Activated naive CD8-positive, alpha-beta T cell treated with anti-CD3 and anti-CD28 coated beads, Interleukin-2, amount 50 U/mL, for 24 hours (primary cell): ENCODE measurements around the gene GLIS1.

Experiments
- ATAC-seq: fragments of 150-1000 bp; cut with Tn5 transposase; one replicate; pipeline ENCODE4 v1.10.0; 2021
- DNase-seq: peaks from one replicate; pipeline ENCODE4 v3.0.0; 2021
- H3K27ac Mint-ChIP-seq: one replicate; pipeline ENCODE4 v1.8.0; 2021; ENCODE audit warnings: mild to moderate bottlenecking, mixed read lengths
- H3K27me3 Mint-ChIP-seq: one replicate; pipeline ENCODE4 v1.8.0; 2021; ENCODE audit warnings: mixed read lengths
- H3K36me3 Mint-ChIP-seq: one replicate; pipeline ENCODE4 v1.8.0; 2021; ENCODE audit warnings: low read depth, mixed read lengths
- H3K4me1 Mint-ChIP-seq: one replicate; pipeline ENCODE4 v1.8.0; 2021; ENCODE audit warnings: mixed read lengths
- H3K4me3 Mint-ChIP-seq: one replicate; pipeline ENCODE4 v1.8.0; 2021; ENCODE audit warnings: mild to moderate bottlenecking, moderate library complexity, mixed read lengths
- H3K9me3 Mint-ChIP-seq: one replicate; pipeline ENCODE4 v1.8.0; 2021; ENCODE audit warnings: mixed read lengths

GLIS1 gene

GRCh38 chr1:53484705-53485477 lies 254.1 kb downstream of the GLIS1 start:
- DNase-seq: no peak
- Mint-ChIP-seq H3K4me1 (no peaks in the 10 kb centered on the region), H3K27me3 (peaks cover 17% of the 10 kb centered on the region), H3K9me3 (no peaks in the 10 kb centered on the region), H3K27ac (no peak overlapping the region), H3K36me3 (no peaks in the 10 kb centered on the region), H3K4me3 (no peak overlapping the region)
- no peak for ATAC-seq

- Mint-ChIP-seq H3K36me3 (no peaks in the 10 kb centered on the region), H3K4me1 (no peaks in the 10 kb centered on the region), H3K4me3 (no peak overlapping the region), H3K9me3 (no peaks in the 10 kb centered on the region), H3K27me3 (peaks cover 15% of the 10 kb centered on the region), H3K27ac (no peak overlapping the region)
- DNase-seq (no peak), ATAC-seq (no peak)
Measured at GRCh38 chr1:53483656-53484055, 255.3 kb downstream of the GLIS1 start.

GRCh38 chr1:53483170-53483569 lies 255.8 kb downstream of the GLIS1 start:
- Mint-ChIP-seq H3K27ac (no peak overlapping the region), H3K4me1 (no peaks in the 10 kb centered on the region), H3K4me3 (no peak overlapping the region), H3K36me3 (no peaks in the 10 kb centered on the region), H3K27me3 (peaks cover 15% of the 10 kb centered on the region), H3K9me3 (no peaks in the 10 kb centered on the region)
- DNase-seq (no peak), ATAC-seq (no peak)

- H3K4me1 Mint-ChIP-seq: no peaks in the 10 kb centered on the region
- DNase-seq: no peak
- peaks cover 15% of the 10 kb centered on the region for H3K27me3 Mint-ChIP-seq
- no peak overlapping the region for H3K27ac Mint-ChIP-seq
- no peak overlapping the region for H3K4me3 Mint-ChIP-seq
- H3K36me3 Mint-ChIP-seq: no peaks in the 10 kb centered on the region
- ATAC-seq: no peak
- no peaks in the 10 kb centered on the region for H3K9me3 Mint-ChIP-seq
Measured at GRCh38 chr1:53482441-53483153, 256.4 kb downstream of the GLIS1 start.

DNA sequence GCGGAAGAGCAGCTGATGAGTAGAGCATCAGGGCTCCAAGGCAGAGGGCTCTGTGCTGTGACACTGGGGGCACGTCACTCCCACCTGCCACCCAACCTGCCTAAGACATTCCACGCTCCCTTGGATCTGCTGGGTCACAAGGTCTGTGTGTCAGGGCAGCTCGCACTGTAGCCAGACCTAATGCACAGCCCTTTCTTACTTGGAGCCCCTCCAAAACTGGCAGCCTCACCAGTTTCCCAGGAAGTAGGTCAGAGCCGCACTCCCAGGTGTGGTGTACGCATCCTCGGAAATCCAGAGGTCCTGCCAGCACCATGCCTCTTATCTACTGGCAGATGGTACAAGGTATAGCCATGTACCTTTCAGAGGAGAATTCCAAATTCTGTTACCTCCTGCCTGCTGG lies 257.5 kb downstream of the GLIS1 start:
- H3K27me3 Mint-ChIP-seq: peaks cover 11% of the 10 kb centered on the region
- no peak overlapping the region for H3K4me3 Mint-ChIP-seq
- H3K4me1 Mint-ChIP-seq: no peaks in the 10 kb centered on the region
- no peak for ATAC-seq
- DNase-seq: no peak
- no peaks in the 10 kb centered on the region for H3K36me3 Mint-ChIP-seq
- no peaks in the 10 kb centered on the region for H3K9me3 Mint-ChIP-seq
- H3K27ac Mint-ChIP-seq: no peak overlapping the region

- Mint-ChIP-seq H3K36me3 (no peaks in the 10 kb centered on the region), H3K4me1 (no peaks in the 10 kb centered on the region), H3K27me3 (peaks cover 8% of the 10 kb centered on the region), H3K9me3 (no peaks in the 10 kb centered on the region), H3K27ac (no peak overlapping the region), H3K4me3 (no peak overlapping the region)
- DNase-seq: no peak
- no peak for ATAC-seq
Measured at GRCh38 chr1:53480678-53481077, 258.3 kb downstream of the GLIS1 start.

DNA sequence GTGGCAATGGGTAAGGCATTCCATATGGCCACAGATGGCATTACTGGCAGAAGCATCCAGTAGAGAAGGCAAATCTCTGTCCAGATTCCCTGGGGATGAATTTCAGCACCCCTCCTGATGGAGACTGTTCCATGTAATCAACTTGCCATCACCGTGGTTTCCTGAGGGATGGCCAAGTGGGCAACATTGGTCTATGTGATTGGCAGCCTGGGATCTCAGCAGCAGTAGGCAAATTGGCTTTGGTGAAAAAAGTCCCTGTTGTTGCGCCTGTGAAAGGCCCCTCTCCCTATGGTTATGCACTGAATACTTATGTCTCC lies 260.5 kb downstream of the GLIS1 start:
- H3K27me3 Mint-ChIP-seq: no peaks in the 10 kb centered on the region
- no peaks in the 10 kb centered on the region for H3K9me3 Mint-ChIP-seq
- no peak overlapping the region for H3K4me3 Mint-ChIP-seq
- no peaks in the 10 kb centered on the region for H3K4me1 Mint-ChIP-seq
- H3K36me3 Mint-ChIP-seq: no peaks in the 10 kb centered on the region
- DNase-seq (no peak), ATAC-seq (no peak)
- H3K27ac Mint-ChIP-seq: no peak overlapping the region

DNA sequence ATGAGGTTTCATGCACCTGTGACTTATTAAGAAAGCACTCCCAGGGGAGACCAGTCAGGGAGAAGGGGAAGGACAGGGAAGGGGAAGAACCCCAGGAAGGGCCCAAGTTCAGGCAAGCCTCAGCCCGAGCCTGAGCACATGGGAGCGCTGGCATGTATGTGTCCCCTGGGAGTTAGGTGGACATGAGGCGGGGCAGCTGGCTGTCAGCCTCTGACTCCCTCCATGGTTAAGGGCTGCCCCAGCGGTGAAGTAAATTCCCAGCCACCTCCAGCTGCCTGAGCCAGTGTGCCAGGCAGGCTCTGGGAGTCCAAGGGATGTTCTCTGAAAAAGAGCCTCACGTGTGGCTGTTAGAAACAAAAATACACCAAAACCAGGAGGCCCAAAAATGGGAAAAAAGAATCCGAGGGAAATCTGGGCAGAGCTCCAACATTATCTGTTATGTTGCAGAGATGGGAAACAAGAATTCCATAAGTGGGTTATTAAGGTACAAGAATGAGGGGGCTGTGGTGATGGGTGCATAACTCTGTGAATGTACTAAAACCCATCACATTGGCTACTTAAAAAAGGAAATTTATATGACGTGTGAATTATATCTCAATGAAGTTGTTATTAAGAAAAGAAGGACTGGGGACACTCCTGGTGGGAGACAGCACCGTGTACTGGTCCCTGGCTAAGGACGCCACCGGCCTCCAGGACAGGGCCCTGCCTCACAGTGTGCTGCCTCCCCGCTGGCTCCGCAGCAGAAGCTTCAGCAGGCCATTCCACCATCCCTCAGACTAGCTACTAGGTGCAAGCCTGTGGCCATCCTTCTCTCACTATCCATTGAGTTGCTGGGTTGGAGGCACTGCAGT lies 261.1 kb downstream of the GLIS1 start:
- ATAC-seq: no peak
- no peak for DNase-seq
- Mint-ChIP-seq H3K36me3 (no peaks in the 10 kb centered on the region), H3K27me3 (no peaks in the 10 kb centered on the region), H3K27ac (no peak overlapping the region), H3K9me3 (no peaks in the 10 kb centered on the region), H3K4me3 (no peak overlapping the region), H3K4me1 (no peaks in the 10 kb centered on the region)

- Mint-ChIP-seq H3K4me1 (no peaks in the 10 kb centered on the region), H3K27ac (no peak overlapping the region), H3K4me3 (no peak overlapping the region), H3K36me3 (no peaks in the 10 kb centered on the region), H3K9me3 (no peaks in the 10 kb centered on the region), H3K27me3 (no peaks in the 10 kb centered on the region)
- ATAC-seq (no peak), DNase-seq (no peak)
Measured at GRCh38 chr1:53476579-53476978, 262.4 kb downstream of the GLIS1 start.

GRCh38 chr1:53475664-53476063 lies 263.3 kb downstream of the GLIS1 start:
- DNase-seq: no peak
- H3K36me3 Mint-ChIP-seq: no peaks in the 10 kb centered on the region
- no peak overlapping the region for H3K4me3 Mint-ChIP-seq
- ATAC-seq: no peak
- no peak overlapping the region for H3K27ac Mint-ChIP-seq
- no peaks in the 10 kb centered on the region for H3K9me3 Mint-ChIP-seq
- H3K27me3 Mint-ChIP-seq: no peaks in the 10 kb centered on the region
- H3K4me1 Mint-ChIP-seq: no peaks in the 10 kb centered on the region

DNA sequence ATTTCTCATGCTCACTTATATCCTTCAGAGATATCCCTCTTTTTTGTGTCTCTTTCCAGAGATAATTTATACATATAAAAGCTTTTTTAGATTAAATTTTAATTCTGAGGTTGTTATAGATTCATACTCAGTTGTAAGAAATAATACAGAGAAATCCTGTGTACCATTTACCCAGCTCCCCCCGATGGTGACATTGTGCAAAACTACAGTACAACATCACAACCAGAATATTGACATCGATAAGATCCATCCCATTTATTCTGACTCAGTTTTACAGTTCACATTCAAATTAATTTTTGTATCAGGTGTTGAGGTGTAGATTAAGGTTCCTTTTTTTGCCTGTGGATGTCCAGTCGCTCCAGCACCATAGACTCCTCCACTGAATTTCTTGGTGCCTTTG lies 265.5 kb downstream of the GLIS1 start:
- Mint-ChIP-seq H3K27me3 (no peaks in the 10 kb centered on the region), H3K4me3 (no peak overlapping the region), H3K27ac (no peak overlapping the region), H3K9me3 (no peaks in the 10 kb centered on the region), H3K4me1 (no peaks in the 10 kb centered on the region), H3K36me3 (no peaks in the 10 kb centered on the region)
- ATAC-seq (no peak), DNase-seq (no peak)

DNA sequence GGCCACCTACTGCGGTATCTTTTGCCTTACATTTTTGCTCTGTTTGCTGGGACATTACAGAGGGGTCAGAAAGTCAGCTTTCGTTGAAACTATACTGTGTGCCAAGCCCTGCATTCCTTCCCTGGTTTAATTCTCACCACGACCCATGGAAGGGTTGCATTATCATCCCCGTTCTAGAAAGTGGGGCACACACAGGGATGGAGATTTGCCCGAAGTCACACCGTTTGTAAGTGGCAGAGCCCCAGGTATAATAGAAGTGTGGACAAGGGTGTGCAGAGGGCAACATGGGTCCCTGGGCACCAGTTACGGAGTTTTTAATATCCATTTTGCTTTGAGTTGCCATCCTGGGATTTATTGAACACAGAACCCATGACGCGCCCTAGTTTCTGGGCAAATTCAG lies 268.0 kb downstream of the GLIS1 start:
- no peaks in the 10 kb centered on the region for H3K4me1 Mint-ChIP-seq
- DNase-seq (no peak), ATAC-seq (no peak)
- H3K9me3 Mint-ChIP-seq: no peaks in the 10 kb centered on the region
- H3K27me3 Mint-ChIP-seq: no peaks in the 10 kb centered on the region
- no peak overlapping the region for H3K27ac Mint-ChIP-seq
- H3K4me3 Mint-ChIP-seq: no peak overlapping the region
- no peaks in the 10 kb centered on the region for H3K36me3 Mint-ChIP-seq

- Mint-ChIP-seq H3K27ac (no peak overlapping the region), H3K27me3 (no peaks in the 10 kb centered on the region), H3K9me3 (no peaks in the 10 kb centered on the region), H3K4me1 (no peaks in the 10 kb centered on the region), H3K36me3 (no peaks in the 10 kb centered on the region), H3K4me3 (no peak overlapping the region)
- DNase-seq (no peak), ATAC-seq (no peak)
Measured at GRCh38 chr1:53470584-53470983, 268.4 kb downstream of the GLIS1 start.

DNA sequence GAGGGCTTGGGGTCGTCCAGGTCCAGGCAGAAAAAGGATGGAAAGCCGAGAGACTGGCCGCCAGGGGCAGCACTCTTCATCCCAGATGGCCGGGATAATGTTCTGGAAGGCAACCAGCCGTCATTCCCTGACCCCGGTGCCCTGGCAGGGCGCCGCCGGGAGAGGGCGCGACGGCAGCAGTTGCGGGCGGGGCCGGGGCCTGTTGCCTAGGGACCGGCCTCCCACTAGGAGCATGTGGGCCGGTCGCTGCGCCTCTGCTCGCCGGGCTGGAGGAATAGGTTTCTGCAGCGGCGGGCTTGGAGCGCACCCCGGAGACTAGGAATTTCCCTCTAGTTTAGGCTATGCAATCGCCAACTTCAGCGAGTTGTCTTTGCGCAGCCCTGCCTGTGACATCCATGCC lies 268.8 kb downstream of the GLIS1 start:
- no peak overlapping the region for H3K4me3 Mint-ChIP-seq
- DNase-seq (no peak), ATAC-seq (no peak)
- no peaks in the 10 kb centered on the region for H3K9me3 Mint-ChIP-seq
- no peaks in the 10 kb centered on the region for H3K36me3 Mint-ChIP-seq
- H3K4me1 Mint-ChIP-seq: no peaks in the 10 kb centered on the region
- H3K27ac Mint-ChIP-seq: no peak overlapping the region
- no peaks in the 10 kb centered on the region for H3K27me3 Mint-ChIP-seq

GRCh38 chr1:53469373-53469772 lies 269.6 kb downstream of the GLIS1 start:
- no peaks in the 10 kb centered on the region for H3K4me1 Mint-ChIP-seq
- H3K9me3 Mint-ChIP-seq: no peaks in the 10 kb centered on the region
- no peaks in the 10 kb centered on the region for H3K36me3 Mint-ChIP-seq
- ATAC-seq (no peak), DNase-seq (no peak)
- H3K27me3 Mint-ChIP-seq: no peaks in the 10 kb centered on the region
- no peak overlapping the region for H3K4me3 Mint-ChIP-seq
- no peak overlapping the region for H3K27ac Mint-ChIP-seq
